ENCODE measurements around the gene SPINK4.

The SPINK4 gene

GRCh38 chr9:33263131-33264002 is 23.4 kb downstream of the SPINK4 start:
- peak; percentile 15 for DNase-seq

- DNase-seq = no peak
These were observed 24.1 kb downstream of the SPINK4 start for GRCh38 chr9:33264003-33264472.

GRCh38 chr9:33264473-33265177 is 24.7 kb downstream of the SPINK4 start, which contains the start of the genes BAG1 and CHMP5:
TSS of gene BAG1 (minus strand) at chr9:33264708.
TSS of gene CHMP5 (plus strand) at chr9:33265049. CDS start at chr9:33265079, 30 bp downstream.
- peak; percentile 99 for DNase-seq

DNA sequence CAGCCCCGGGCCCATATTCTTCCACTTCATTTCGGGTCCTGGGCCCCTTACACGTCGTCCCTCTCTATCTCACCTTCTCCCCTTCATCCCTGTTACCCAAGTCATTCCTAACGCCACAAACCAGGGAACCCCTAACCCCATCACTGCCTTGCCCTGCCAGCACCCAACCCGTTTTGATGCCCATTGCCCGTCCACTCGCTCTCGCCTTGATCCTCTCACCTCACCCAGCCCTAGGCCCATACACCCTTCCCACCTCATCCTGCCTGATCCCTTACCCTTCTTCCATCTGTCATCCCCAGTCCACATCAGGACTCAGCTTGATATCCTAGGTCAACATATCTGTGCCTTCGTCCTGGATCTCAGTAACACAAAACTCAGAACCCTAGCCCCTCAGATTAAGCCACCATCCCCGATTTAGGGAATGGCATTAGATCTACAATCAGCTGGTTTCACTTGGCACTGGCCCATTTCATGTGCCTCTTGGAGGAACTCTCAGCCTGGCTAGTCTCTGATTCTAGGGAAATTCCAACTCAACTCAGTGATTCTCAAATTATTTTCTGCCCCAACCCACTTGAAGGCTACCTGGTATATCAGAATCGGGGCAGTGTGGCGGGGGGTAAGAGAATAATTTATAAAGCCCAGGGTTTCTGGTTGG is 25.4 kb downstream of the SPINK4 start:
- no peak for DNase-seq

GRCh38 chr9:33267151-33267767 is 27.3 kb downstream of the SPINK4 start:
- DNase-seq = no peak

- DNase-seq = no peak
These were observed 30.2 kb downstream of the SPINK4 start for GRCh38 chr9:33270146-33270545.

- DNase-seq = no peak
These were observed 32.1 kb downstream of the SPINK4 start for GRCh38 chr9:33272061-33272460.

DNA sequence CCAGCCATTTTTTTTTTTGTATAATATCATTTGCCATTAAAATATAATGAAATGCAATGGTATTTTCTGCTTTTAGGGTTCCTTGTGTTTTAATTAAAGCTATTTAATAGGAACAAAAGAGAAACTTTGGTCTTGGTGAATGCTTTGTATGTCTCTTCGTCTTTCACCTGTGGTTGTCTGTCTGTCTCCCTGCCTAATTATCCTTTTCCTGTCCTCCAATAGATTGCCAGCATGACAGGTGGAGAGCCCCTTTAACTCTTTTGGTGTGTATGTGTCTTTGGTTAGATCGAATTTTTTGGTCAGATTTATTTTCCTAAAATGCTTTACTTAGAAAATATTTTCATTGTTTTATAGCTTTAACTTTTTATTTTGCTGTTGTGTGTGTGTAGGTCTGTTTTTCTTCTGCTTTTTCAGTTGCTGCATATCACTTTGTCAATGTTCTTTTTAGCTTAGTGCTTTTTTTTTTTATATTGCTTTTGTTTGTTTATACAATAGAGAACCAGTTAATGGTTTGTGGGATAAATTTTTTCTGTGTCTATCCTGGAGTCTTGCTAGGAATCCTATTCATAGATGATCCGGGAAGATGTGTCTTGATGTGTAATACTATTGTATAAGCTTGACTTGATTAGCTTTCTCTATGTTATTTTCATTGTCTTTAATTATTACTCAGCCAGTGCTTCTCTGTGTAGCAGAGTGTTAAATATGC is 33.5 kb downstream of the SPINK4 start:
- DNase-seq = no peak

- DNase-seq = no peak
These were observed 34.0 kb downstream of the SPINK4 start for GRCh38 chr9:33273972-33274328.

DNA sequence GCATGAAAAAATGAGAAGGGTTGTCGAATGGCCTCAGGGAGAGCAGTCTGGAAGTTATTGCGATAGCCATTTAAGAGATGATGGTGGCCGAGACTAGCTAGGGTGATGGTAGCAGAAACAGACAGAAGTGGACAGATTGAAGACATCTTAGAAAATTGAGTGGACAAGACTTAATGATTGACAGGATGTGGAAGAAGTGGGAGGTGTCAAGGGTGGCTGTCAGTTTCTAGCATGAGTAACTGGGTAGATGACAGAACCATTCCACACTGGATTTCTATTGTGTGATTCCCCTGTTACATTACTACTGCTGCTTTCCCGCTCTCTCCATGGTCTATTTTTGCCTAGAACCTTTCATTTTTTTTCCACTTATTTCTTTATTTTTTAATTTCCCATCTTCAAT is 37.5 kb downstream of the SPINK4 start:
- DNase-seq = no peak

DNA sequence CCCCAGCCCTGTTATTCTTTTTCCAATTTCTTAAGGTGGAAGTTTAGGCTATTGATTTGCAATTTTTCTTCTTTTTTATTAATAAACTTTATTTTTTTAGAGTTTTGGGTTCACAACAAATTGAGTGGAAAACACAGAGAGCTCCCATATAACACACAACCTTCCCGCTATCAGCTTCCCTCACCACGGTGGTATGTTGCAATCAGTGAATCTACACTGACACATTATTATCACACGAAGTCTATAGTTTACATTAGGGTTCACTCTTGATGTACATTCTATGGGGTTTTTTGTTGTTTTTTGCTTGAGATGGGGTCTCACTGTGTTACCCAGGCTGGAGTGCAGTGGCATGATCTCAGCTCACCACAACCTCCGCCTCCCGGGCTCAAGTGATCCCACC is 45.5 kb downstream of the SPINK4 start:
- no peak for DNase-seq

DNA sequence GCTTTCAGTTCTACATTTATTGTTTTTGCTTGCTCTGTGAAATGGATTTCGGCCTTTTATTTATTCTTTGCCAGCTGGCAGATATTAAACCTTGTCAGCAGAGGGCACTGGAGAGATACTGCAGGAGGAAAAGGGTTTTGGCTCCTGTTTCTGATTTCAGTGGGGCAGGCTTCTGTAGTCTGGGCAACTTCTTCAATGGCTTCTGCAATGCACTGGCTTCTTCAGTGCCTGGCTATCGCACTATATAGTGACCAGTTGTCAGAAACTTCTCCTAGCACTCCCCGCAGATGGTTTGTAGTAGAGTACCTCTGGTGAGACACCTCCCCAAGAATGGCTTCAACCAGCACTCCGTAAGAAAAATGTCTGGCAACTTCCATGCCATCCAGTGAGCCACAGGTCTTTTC is 47.1 kb downstream of the SPINK4 start:
- DNase-seq = peak; percentile 65

DNA sequence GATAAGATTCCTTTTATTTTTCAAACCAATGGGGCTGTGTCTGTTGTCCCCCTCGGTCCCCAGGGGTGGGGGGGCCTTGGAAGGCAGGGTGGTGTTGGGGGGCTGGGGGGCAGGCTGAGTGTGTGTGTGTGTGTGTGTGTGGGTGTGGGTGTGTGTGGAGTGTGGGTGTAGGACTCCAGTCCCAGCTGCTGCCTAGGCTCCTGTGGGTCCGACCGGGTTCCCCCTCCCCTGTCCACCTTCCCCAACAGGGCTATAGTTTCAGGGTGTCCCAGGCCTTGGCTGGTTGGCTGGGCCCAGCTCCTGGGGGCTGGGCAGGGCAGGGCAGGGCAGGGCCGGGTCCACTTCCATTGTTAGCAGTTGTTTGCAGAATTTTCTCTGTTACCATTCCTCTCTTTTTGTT is 48.3 kb downstream of the SPINK4 start:
- DNase-seq = no peak

DNA sequence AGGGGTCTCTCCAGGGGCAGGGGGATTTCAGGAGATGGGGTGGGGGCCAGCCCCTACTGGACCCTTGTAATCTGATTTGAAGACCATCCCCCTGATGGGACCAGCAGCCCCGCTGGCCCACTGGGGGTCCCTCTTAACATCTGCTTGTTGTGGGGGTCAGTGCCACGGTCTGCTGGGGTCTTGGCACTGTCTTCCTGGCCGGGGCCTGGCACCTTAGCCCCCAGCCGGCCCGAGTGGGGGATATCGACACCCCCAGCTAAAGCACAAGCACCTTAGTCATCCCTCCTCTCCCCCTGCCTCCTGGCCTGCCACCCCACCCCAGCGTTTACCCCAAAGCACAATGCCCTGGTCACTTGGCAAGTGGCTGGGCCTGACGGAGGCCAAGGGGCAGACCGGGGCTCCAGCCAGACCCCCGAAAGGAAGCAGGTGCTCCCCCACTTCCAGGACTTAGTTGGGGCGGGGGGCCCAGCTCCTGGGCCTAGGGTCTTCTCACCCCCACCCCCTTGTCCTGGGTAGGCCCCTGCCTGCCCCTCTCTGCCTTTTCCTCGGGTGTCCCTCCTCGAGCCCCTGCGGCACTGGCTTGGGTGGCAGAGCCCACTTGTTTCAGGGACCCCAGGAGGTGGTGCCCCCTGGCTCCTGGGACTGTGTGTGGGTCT is 49.0 kb downstream of the SPINK4 start:
- DNase-seq = no peak

DNA sequence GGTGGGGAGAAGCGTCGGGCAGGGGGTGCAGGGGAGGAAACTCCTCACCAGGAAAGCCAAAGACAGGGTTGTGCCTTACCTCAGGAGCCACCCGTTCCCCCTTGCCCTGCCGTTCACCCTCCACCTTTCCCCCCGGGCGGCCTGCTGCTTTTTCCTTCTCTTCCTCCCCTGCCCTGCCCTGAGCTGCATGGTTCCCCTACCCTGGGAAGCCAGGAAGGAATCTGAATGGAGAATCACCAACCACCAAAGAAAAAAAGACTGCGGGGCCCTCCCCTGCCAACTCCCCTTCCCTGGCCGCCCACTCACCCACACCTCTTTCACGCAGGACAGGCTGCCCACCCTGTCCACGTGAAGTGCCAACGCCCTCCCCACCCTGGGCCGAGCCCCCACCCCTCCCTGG is 49.5 kb downstream of the SPINK4 start:
- DNase-seq = peak; percentile 7

GRCh38 chr9:33289936-33290246 is 49.9 kb downstream of the SPINK4 start:
- DNase-seq = no peak

- peak; percentile 99 for DNase-seq
These were observed 50.5 kb downstream of the SPINK4 start, which contains the start of gene NFX1 for GRCh38 chr9:33290247-33291030. TSS of gene NFX1 (plus strand) at chr9:33290516. CDS start at chr9:33290573, 57 bp downstream.

DNA sequence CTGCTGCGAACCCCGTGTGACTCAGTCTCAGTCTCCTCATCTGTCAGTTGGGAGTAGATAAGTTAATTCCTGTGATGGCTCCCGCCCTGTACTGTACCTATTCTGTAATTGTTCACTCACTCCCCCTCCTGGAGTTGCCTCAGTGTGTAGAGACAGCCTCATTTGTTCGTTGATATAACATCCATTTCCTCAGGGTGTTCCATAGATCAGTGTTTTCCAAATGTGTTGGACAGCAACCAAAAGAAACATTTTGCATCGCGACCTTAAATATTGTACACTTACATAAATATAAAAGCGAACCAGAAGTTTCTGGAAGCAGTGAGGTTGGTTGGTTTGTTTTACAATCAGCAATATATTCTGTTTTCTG is 51.0 kb downstream of the SPINK4 start:
- DNase-seq = no peak

DNA sequence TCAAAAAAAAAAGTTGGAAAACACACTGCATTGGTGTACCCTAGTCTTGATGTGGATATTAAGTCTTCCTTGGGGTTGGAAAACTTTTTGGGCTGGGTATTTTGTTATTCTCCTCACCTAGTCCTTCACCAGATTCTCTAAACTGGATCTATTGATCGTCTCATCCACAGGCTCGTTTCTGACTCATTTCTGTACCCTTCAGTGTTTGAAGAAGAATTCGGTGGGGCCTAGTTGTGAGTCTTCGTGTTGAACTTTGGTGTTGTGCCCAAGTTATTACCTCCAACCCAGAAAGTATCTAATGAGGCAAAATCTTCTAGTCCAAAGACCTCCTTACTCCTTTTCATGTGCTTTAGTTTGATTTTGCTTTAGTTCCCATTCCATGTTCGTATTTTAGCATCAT is 51.9 kb downstream of the SPINK4 start:
- DNase-seq = no peak

DNA sequence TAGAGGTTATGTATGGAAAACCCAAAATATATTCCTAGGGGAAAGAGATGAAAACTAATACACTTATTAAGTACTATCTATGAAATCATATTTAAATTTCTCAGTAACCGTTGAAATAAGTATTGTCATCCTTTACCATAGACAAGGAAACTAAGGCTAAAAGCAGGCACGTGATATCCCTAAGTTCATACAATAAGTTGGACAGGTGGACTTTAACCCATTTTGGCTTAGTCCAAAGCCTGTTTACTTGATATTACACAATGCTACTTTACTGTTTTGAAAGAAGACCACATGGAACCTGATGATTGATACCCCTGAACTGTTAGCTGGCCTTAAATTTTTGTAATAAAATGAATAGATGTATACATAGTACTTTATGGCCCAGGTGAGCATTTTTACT is 53.8 kb downstream of the SPINK4 start:
- no peak for DNase-seq

Data from fibroblast of skin of right biceps (primary cell).